OCI-LY3 (cell line): ENCODE measurements around the gene NCKAP1.

ENCODE experiments used
- CTCF ChIP-seq: fragments of 200-600, 300-600 bp; sonication (generic); IDR thresholded peaks from 2 replicates; pipeline ENCODE4 v1.5.1; 2014; ENCODE audit warnings: antibody characterized with exemption, low read length, low read depth
- EZH2phosphoT487 ChIP-seq: fragments of 200-600 bp; shearing (Covaris generic); IDR thresholded peaks from 2 replicates; pipeline ENCODE4 v1.6.1; 2018; ENCODE audit warnings: antibody characterized with exemption, mixed run types, low read depth

GRCh38 chr2:182977463-182977862, 60.8 kb downstream of the NCKAP1 start:
- TF ChIP-seq CTCF (no peak), EZH2phosphoT487 (no peak)
